LNCAP (cell line): Measurements from ENCODE around the gene NUAK1.

ENCODE experiments used
- TF ChIP-seq, protein P1 (sequence below): fragments of 450-650 bp; IDR thresholded peaks from 2 replicates; pipeline ENCODE4 v1.5.1; 2017; ENCODE audit warnings: mild to moderate bottlenecking

NUAK1 gene

DNA sequence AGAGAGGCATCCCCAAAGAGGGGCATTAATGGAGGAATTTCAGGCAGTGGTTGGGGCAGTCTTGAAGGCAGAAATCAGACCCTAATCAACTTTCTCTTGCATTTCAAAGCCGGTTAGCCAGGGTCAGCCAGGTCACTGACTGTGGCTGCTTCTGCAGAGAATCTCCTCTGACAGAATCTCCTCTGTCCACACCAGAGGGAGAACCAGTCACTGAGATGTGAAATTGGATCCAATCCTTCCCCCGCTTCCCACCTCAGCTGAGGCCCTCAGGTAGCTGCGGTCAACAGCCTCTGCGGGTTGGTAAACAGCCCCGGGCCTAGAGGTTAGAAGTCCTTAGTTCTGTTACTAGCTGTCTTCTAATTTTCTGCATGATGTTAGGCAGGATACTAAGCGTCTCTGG is 39.8 kb upstream of the NUAK1 start:
- TF ChIP-seq, protein P1, sequence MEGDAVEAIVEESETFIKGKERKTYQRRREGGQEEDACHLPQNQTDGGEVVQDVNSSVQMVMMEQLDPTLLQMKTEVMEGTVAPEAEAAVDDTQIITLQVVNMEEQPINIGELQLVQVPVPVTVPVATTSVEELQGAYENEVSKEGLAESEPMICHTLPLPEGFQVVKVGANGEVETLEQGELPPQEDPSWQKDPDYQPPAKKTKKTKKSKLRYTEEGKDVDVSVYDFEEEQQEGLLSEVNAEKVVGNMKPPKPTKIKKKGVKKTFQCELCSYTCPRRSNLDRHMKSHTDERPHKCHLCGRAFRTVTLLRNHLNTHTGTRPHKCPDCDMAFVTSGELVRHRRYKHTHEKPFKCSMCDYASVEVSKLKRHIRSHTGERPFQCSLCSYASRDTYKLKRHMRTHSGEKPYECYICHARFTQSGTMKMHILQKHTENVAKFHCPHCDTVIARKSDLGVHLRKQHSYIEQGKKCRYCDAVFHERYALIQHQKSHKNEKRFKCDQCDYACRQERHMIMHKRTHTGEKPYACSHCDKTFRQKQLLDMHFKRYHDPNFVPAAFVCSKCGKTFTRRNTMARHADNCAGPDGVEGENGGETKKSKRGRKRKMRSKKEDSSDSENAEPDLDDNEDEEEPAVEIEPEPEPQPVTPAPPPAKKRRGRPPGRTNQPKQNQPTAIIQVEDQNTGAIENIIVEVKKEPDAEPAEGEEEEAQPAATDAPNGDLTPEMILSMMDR, result no peak

DNA sequence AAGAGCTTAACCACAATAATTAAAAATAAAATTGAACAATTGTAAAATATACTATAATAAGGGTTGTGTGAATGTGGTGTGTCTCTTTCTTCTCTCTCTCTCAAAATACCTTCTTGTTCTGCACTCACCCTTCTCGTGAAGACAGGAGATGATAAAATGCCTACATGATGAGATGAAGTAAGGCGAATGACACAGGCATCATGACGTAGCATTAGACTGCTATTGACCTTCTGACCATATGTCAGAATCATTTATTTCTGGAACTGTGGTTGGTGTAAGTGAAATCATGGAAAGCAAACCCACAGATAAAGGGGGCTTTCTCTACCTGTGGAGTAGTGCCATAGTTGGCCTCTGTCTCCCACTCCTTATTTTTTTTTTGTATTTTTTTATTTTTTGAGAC is 37.8 kb upstream of the NUAK1 start:
- TF ChIP-seq, protein P1, result no peak

DNA sequence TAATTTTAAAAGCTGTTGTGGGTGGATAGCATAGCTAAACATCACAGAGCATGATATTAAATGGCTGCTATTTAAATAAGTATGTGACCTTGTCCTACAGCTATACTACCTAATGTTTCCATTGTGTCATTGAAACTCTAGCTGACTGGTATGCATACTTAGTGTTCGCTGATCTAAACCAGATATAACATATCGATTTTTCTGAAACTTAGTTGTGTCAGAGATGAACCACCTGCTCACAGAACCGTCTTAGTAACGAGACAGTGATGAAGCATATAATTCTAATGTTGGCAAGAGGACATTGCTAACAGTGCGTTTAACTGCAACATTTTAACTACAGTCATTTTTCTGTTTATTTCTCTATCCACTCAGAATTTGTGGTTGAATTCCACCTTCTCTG is 36.1 kb upstream of the NUAK1 start:
- TF ChIP-seq, protein P1, result no peak

DNA sequence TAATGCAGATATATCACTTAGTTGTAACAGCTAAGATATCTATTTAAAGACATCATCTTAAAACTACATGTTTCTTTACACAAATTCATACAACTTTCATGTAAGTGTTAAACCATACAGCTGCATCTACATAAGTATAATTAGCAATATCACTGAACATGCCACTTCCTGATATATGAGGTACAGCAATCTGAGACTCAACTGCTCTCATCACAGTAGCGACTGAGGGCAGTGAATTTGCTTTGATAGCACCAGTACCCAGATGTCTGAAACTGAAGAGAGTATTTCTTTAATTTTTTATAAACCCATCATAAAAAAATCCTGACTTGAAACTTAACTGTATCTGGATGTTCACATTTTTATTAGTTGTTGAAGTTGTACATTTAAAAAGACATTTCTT is 34.7 kb upstream of the NUAK1 start:
- TF ChIP-seq, protein P1, result no peak

DNA sequence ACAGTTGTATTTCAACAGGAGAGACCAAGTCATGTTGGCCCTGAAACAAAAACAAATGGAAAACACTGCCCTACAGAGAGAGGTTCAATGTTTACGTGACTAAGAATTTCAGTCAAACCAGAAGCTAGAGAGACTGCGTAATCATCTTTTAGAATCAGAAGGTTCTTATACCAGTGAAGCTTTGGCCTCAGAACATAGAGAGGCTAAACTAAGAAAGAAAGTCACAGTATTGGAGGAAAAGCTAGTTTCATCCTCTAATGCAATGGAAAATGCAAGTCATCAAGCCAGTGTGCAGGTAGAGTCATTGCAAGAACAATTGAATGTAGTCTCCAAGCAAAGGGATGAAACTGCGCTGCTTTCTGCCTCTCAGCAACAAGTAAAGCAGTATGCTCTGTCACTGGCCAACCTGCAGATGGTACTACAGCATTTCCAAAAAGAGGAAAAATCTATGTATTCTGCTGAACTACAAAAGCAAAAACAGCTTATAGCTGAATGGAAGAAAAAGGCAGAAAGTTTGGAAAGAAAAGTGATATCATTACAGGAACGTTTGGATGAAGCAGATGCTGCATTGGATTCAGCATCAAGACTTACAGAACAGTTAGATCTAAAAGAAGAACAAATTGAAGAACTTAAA is 32.5 kb upstream of the NUAK1 start:
- TF ChIP-seq, protein P1, result no peak

DNA sequence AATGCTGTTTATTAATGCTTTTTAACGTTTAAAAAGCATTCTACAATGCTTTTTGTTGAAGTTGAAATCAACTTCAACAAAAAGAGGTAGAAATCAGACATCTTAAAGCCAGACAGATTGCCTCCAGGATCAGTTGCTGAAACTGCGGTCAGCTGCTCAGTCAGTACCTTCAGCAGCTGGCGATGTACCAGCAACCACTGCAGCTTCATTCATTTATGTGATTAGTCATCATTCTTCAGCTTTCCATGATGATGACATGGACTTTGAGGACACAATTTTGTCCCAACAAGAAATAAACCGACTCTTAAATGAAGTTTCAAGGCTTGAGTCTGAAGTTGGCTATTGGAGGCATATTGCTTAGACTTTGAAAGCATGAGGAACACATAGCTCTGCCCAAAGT is 31.5 kb upstream of the NUAK1 start:
- TF ChIP-seq, protein P1, result no peak

DNA sequence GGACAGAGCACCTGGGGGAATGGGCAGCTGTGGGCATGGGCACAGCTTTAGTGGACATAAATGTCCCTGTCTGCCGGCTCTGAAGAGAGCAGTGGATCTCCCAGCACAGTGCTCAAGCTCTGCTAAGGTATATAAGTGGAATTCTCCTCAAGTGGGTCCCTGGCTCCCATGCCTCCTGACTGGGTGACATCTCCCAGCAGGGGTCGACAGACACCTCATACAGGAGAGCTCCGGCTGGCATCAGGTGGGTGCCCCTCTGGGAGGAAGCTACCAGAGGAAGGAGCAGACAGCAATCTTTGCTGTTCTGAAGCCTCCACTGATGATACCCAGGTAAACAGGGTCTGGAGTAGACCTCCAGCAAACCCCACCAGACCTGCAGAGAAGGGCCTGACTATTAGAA is 25.0 kb upstream of the NUAK1 start:
- TF ChIP-seq, protein P1, result no peak

DNA sequence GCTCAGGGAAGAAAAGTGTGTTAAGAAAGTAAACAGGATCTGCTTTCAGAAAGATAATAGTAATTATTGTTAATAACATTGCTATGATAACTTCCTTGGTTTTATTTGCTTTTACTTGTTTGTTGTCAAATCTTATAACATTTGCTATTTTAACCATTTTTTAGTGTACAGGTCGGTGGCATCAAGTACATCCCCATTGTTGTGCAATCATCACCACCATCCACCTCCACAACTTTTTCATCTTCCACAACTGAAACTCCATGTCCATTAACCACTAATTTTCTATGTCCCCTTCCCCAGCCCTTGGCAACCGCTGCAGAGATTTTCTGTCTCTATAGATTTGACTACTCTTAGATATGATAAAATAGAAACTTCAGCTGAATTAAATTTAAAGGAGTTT is 22.7 kb upstream of the NUAK1 start:
- TF ChIP-seq, protein P1, result no peak
